ENCODE measurements around the gene ZRANB1.

The ZRANB1 gene

DNA sequence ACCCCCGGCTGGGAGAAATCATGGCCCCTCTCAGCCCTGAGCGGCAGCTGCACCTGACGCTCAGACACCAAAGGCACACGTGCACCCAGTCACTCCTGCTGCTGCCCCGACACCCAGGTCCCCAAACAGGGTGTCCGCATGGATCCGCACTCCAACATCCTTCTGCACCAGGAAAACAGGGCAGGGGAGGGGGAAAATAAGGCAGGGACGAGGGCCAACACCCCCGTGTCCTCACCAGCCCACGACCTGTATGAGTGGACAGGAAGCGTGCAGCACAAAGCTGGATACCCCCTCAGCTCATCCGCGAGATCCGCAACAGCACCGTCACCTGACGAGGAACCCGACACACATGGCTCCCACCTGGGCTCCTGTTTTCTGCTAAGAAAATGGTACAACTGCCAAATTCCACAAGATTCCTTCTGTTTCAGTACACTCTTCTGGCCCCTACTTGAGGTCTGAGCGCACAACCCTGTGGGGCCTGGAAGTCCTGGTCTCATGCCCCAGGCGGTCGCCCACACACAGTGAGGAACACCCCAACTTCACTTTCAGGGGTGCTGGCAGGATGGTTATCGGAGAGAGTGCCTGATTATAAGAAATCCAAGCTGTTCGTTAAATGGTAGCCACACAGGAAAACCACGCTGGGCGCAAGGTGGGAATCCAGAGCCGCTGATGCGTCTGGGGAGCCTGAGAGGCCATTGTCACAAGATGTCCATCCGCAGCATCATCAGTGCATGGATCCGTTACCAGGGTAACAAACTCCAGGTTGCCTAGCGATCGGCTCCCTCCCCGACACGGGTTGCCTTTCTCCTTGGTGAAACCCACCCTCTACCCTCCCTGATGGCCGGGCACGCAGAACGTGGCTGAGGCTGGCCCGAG is 63.6 kb downstream of the ZRANB1 start:
- DNase-seq (ENCODE audit: low read depth in 2 of 2): no peak

DNA sequence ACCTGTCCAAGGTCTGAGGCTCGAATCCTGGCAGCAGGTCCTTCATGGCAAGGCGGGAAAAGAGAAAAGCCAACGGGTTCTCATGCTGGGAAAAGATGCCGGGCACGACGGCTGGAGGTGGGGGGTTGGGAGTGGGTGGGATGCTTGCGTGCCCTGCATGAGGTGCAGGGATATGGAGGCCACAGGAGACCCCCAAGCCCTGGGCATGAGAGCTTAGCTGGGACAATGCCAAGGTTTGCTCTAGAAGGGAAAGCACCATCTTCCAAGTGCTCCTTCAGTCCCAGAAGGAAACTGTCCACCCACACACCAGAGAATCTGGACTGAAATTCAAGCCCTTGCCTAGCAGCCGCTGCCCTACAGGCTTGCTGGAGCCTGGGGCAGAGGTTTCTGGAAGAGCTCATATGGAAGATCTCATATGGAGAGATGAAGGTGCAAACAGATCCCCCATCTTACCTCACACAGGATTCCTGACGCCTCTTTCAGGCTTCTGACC is 64.3 kb downstream of the ZRANB1 start:
- no peak for DNase-seq (ENCODE audit: low read depth in 2 of 2)

DNA sequence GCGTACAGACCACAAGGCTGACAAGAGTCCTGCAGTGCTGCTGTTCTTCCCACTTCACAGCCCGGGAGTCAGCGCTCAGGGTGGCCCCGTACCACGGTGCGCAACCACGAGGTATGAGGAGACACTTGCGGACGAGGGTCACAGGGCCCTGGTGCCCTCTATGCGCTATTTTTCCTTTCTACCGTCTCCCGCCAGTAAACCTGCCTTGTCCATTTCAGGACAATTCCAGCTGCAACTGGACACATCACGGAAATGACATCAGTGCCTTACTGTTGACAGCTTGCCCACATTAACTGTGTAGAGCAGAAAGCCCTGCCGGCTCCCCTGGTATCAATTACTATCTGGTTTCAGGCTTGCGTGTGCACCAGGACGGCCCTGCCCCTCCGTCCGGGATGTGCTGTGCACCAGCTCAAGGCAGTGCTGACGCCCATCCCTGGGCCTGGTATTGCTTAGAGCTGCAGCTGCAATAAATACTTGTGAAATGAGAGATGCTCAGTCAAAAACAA is 65.1 kb downstream of the ZRANB1 start:
- DNase-seq (ENCODE audit: low read depth in 2 of 2): no peak

DNA sequence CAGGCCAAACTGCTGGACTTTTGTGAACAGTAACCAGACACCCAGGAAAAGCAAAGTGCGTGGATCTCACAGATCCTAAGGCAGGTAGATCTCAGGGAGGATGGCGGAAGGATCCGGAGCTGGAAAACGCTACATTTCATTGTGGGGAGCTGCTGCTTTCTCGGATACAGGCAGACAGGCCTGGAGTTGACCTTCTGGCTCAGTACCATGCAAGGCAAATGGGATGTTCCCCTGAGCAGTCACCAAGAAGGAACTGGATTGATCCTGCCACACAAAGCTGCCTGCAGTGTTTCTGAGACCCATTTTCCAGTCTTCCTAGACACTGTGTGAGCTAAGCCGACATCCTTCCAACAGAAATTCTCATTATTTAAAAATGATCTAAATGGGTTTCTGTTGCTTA is 65.5 kb downstream of the ZRANB1 start:
- DNase-seq (ENCODE audit: low read depth in 2 of 2): no peak

DNA sequence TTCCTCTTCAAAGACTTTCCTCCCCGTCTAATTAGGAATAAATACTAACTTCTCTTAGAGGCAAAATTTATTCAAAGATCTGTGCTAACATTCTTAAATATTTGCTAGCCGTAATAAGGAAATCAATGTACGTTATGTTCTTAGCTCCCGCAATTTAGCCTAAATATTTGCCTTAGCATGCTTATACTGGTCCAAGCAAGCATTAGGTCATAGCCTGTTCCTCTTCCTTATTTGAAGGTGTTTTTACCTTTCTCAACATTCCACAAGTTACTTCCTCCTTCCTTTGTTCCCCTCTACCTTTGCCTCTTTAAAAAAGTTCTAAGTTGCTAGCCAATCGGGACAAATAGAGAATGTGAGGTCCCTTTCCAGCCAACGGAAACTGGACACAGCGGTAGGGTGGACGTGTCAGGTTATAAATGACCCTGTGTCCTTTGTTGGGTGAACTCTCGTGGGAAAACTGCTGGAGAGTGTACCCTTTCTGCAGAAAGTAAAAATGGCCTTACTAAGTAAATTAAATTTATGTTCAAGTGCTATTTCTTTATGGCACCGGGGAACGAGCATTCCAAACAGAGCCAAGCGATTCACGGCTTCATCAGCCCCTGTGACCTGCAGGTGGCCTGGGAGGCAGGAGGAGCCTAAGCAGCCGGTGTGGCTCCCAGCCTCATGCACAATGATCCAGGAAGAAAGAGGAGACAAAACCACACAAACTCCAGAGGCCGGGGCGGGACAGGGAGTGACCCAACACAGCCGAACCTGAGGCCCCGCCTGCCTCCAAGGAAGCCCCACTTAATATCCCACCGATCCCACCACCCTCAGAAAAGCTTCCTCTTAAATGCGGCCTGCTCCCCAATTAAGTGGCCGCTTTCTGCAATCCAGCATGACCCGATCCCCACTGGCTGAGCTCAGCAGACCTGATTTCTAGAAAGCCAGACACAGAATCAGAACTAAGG is 67.0 kb downstream of the ZRANB1 start:
- no peak for DNase-seq (ENCODE audit: low read depth in 2 of 2)

DNA sequence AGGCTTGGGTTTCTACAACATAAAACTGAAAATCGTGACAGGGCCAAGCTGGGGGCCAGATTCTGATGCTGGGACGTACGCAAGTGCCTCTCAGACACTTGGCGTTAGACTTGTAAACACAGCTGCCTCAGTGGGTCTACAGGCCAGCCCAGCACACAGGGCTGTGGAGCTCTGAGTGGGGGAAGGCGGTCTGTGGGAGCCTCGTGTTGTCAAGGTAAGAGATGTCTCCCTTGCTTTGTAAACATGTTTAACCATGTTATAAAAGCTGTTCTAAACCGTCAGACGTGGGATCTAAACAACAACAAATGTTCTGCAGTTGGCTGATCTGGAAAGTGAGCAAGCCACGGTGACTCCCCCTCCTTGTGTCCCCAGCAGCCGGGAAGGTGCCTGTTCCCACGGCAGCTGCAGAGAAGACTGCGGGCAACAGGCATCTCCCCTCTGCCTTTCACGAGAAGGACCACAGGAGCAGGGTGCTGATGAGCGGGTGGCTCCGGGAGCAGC is 67.8 kb downstream of the ZRANB1 start:
- no peak for DNase-seq (ENCODE audit: low read depth in 2 of 2)

DNA sequence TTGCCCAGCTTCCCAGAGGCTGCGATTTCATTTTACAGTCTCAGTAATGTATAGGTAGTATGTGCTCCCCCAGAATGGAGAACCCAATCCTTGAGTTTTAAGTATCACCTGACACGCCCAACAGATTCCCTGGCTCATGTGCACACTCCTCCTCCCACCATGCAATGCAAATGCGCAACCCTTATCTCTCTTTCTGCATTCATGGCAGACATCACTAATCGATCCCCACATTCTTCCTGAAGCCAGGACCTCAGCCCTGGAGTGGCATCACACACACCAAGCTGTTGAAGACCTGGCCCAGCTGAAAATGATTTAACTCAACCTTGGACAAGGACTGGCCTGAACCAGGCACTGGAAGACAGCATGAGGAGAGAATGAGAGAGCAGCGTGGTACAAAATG is 68.4 kb downstream of the ZRANB1 start:
- no peak for DNase-seq (ENCODE audit: low read depth in 2 of 2)

DNA sequence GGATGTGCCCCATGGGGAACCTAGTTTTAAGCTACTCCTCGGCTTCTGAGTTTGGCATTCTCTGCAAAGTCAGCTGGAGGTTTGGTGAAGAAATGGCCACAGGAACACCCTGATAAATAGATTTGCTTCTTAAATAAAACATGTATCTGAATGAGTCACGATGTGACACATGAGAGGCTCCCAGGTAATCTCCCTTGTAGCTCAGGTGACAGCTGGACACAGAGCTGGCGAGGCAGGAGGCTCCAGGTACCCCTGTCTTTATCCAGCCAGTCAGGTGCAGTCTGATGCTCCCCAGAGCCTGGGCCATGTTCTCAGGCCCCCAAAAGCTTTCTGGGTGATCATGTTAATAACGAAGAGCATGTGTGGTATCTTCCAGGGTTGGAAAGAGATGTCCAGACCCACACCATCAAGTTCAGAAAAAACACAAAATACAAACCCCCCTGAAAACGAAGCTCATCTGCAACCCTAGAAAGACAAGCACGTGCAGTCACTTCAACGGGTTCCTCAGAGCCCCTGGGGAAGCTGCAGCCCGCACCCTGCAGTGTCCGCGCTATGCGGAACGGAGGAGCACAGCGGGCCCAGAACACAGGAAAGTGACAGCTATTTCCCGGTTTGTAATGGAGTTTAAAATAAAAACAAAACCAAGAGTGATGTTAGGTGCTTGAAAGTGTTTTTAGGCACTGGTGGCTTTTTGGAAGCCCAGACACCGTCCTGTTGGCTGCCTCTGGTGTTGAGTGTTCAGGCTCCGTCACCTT is 69.4 kb downstream of the ZRANB1 start:
- DNase-seq (ENCODE audit: low read depth in 2 of 2): no peak

DNA sequence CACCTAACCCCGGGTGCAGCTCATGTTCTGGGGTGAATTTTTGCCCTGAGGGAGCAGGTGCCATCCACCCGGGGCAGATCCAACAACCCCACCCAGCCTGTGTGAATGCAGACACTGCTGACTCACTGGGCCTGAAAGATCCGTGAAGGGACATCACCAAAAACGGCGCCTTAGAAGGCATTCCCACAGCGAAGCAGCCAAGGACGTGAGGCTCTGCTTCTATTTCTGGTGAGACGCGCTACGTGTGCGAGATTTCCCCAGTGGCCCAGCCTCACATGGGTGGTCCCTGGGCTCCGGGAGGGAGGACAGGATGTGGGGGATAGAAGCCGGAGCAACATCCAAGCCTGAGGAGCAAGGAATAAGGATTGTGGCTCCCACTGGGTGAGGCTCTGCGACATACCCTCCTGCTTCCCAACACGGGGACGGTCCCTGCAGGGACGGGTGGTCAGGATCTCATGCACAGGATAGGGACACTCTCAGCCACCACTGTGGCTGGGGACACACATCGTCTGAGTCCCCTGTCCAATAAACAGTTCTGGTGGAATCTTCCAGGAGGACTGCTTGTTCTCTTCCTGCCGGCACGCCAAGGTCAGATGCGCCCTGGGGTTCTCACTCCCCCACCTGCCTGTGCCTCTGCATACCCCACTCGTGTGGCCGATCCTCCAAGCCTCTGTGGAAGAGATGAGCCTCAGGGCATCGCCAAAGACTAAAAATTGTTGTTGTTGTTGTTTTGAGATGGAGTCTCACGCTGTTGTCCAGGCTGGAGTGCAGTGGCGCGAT is 70.2 kb downstream of the ZRANB1 start:
- no peak for DNase-seq (ENCODE audit: low read depth in 2 of 2)

DNA sequence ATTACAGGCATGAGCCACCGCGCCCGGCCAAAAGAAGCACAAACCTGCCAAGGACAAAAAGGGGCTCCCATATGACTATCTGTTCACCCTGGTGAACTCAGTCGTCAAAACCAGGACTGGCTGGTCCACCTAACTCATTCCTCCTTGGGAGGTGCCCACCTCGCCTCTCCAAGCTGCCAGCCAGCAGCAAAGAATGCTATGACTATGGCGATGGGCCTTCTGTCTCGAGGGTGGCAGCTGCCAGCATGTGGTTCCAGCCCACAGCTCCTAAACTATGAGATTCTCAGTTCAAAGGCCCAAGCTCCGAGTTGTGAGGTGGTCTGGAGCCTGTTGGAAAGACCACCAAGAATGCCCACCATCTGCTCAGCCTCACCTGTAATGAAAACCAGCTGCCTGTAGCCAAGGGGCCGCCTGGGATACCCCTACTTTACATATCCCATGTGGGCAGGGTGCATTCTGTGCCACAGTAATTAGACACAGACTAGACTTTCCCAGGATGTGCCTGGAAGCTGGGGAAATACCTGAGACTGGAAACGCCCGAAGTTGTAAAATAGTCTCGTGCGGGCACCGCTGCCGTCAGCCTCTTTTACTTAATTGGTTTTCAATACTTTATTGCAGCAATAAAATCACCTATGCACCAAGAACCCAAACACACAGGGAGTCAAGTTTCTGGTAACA is 71.1 kb downstream of the ZRANB1 start:
- DNase-seq (ENCODE audit: low read depth in 2 of 2): no peak

DNA sequence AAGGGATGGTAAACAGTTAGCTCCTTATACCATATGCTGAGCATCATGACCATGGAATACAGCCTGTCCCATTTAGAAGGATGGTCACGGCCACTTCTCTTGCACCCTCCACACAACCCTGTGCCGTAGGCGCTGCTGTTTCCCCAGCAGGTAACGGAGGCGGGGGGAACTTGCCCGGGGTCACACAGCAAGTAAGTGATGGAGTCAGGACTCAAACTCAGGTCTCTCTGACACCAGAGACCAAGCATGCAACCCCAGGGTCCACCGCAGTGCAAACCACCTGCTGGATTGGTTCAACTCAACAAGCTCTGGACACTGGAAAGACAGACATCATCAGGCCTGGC is 71.6 kb downstream of the ZRANB1 start:
- DNase-seq (ENCODE audit: low read depth in 2 of 2): no peak

DNA sequence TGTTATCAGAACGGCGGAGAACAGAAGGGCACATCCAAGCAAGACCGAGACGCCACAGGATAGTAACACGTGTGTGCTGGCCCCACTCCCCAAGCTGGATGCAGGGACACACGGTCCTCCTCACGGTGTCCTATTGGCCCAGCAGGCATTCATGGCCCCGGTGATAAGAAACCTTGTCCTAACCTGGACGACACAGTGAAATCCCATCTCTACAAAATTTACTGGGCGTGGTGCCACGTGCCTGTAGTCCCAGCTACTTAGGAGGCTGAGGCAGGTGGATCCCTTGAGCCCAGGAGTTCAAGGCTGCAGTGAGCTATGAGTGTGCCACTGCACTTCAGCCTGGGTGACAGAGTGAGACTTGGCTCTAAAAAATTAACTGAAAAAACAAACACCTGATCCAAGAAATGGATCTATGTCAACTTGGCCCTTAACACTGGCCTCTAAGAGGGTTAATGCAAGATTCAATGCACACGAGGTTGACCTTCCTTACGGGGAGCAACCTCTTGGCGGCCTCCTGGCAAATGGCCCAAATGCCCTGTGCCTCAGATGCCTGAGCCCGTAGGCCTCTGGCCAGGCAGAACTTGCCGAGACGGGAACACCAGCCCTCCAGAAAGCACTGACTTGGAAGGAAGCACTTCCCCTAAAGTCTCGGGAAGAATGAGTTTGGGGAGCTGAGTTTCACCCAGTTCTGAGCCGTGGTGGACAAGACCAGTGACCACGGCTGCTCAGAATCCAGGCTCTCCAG is 72.3 kb downstream of the ZRANB1 start:
- DNase-seq (ENCODE audit: low read depth in 2 of 2): no peak

DNA sequence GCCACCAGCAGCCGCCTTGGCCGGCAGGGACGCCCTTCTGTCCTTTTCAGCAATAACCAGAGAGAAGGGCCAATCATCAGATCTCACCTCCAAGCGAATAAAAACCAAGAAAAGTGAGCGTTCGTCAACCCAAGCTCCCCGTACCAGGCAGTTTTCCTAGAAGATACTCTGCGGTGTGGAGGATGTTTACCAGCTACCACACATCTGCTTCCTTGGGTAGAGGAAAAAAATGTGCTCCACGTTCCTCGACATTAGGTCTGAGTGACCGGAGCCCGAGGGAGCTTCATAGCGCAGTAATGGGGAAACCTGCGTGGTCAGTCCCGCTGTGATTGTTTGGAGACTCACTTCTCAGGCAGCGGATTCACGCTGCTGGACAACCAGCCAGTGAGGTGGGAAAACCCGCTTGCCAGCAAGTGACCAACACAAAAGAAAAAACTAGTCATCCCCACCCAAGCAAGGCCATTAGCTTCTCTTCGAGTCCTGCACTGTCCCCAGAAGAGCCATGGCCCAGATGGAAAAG is 73.0 kb downstream of the ZRANB1 start:
- DNase-seq (ENCODE audit: low read depth in 2 of 2): no peak

DNA sequence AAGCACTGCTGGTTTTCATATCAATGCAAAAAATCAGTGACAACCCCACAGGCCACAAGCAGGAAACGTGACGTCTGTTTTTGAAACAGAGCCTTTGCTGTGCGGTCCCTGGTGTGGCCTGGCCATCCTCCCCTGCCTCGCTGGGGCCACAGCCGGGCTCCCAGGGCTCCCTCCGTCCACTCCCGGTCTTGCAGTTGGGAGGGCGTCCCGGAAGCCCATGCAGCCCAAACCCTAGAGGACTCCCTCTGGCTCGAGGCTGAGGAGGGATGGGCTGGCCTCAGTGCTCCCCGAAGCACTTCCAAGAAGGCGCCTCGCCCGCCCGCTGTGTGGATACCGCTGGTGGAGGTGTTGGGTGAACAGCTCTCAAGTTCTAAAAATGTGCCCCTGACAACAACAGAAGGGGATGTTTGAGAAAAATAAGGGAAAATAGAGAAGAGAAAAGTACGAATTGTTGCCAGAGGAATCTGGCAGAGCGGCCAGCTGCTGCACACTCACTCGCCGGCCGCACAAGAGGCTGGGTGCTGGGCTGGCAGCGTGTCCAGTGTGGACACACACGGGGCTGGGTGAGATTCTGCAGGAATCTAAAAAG is 73.5 kb downstream of the ZRANB1 start:
- DNase-seq (ENCODE audit: low read depth in 2 of 2): no peak

DNA sequence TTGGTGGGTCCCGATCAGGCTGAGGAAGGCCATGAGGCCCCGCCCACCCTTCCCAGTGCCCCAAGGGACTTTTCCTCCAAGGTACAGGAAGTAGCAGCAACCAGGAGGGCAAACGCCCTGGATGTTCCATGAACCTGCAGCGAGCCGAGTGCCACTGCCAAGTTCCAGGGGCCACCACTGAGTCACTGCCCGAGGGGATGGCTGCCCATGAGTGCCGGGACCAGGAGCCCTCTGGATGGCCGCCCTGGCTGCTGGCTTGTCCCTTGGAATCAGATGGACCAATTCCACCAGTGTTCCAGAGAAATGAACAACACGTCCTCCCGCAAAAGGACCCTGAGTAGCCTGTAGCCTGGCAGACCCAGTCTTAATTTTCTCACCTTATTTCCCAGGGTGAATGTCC is 74.2 kb downstream of the ZRANB1 start:
- no peak for DNase-seq (ENCODE audit: low read depth in 2 of 2)

DNA sequence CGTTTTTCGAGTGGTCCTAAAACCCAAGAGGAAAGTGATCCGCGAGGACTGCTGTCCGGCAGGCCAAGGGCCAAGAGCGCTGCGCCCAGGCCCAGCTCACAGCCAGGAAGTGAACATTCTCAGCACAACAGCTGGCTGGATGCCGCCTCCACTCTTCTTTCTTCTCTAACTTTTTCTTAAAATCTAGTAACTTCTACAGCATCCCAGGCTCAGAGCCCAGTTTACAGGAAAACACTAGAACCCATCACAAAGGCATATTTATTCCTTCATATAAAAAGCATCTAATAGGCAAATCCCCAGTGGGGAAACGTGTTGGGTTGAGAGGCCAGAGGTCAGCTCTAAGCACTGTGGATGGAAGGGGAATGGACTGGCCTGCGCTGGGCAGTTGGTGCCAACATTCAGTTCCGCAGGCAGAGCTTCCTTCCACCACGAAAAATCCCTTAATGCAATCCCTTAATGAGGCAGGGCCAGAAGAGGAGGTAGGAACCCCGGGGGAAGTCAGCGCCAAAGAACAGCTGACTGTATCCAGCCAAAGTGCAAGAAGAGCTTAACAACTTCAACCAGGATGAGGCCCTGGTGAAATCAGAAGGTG is 74.8 kb downstream of the ZRANB1 start:
- DNase-seq (ENCODE audit: low read depth in 2 of 2): no peak

DNA sequence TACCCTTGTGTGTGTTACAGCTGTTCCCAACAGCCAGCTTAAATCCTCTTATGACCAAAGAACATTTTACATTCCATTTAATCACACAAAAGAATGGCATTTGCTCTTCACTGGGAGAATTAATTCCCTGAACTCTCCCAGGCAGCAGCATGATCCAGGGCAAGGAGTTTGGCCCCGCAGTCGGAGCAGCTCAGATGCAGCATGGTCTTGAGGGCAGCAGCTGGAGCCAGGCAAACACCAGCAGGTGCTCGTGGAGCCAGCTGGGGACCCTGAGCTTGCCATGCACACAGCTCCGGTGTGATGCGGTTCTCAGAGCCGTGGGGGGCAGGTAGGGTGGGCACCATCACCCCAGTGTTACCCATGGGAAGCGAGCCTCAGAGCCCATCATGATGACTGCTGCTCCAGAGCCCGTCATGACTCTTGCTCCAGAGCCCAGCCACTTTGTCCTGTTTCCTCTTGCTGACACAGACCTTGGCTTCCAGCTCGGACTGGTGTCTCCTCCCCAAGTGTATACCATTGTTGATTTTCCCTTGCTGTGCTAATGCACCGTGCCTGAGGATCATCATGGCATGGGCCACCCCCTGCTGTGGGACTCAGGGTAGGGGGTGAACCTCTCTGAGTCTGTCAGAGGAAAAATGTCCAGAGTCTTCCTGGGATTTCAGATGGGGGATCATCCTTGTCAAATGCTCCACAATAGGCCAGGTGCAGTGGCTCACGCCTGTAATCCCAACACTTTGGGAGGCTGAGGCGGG is 75.8 kb downstream of the ZRANB1 start:
- no peak for DNase-seq (ENCODE audit: low read depth in 2 of 2)

All from stimulated activated CD8-positive, alpha-beta memory T cell treated with anti-CD3 and anti-CD28 coated beads, Interleukin-2, amount 100 ng/mL, for 48 hours (primary cell).